ENCODE results near the gene ABRAXAS1. TPM values are rescaled to one million over a fixed set of nuclear protein-coding genes. Genes with fewer than 3 reads are reported as not detected.

Gene ABRAXAS1
- total RNA-seq, 1 experiment from 2014 or later, result 24.7 TPM

DNA sequence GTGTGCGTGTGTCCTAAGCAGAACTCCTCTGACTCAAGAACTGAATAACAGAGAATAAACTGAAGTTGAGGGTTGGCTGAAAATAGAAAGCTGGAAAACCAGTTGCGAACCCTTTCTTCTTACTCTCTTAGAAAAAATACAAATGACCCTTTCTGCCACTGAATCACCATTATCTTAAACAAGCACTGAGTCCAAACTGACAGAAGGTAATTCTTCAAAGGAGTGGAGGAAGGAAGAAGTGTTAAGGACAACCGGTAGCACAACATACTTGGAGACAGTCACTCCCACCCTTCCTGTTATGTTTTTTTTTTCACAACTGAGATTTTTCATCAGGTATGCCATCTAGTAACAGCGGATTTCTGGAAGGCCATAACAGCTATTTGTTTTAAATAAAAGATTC is 67.3 kb downstream of the ABRAXAS1 start:
- no peak overlapping the region for H2AK5ac ChIP-seq (ENCODE audit: insufficient read length, low read length)
- no peak overlapping the region for H2BK20ac ChIP-seq (ENCODE audit: low read depth, low read length, poor library complexity, severe bottlenecking)
- TF ChIP-seq, protein P1, sequence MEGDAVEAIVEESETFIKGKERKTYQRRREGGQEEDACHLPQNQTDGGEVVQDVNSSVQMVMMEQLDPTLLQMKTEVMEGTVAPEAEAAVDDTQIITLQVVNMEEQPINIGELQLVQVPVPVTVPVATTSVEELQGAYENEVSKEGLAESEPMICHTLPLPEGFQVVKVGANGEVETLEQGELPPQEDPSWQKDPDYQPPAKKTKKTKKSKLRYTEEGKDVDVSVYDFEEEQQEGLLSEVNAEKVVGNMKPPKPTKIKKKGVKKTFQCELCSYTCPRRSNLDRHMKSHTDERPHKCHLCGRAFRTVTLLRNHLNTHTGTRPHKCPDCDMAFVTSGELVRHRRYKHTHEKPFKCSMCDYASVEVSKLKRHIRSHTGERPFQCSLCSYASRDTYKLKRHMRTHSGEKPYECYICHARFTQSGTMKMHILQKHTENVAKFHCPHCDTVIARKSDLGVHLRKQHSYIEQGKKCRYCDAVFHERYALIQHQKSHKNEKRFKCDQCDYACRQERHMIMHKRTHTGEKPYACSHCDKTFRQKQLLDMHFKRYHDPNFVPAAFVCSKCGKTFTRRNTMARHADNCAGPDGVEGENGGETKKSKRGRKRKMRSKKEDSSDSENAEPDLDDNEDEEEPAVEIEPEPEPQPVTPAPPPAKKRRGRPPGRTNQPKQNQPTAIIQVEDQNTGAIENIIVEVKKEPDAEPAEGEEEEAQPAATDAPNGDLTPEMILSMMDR (conservative IDR thresholded peaks at IDR 0.05), result no peak
- no peak overlapping the region for H3T11ph ChIP-seq (ENCODE audit: low read length)
- no peaks in the 10 kb centered on the region for H3K27me3 Mint-ChIP-seq (ENCODE audit: low read depth)
- no peak overlapping the region for H3K18ac ChIP-seq (ENCODE audit: insufficient read length, low read depth, low read length)
- no peaks in the 10 kb centered on the region for H3K79me2 ChIP-seq (ENCODE audit: insufficient read depth, low read length)
- no peak overlapping the region for H3K27ac ChIP-seq (ENCODE audit: insufficient read length, low read depth, low read length)
- no peak overlapping the region for H3K23ac ChIP-seq (ENCODE audit: insufficient read length, low read depth, low read length)
- no peak for DNase-seq
- no peaks in the 10 kb centered on the region for H3K23me2 ChIP-seq (ENCODE audit: insufficient read length, low read depth, low read length, poor library complexity, severe bottlenecking)
- H3K4ac ChIP-seq (ENCODE audit: low read depth, low read length), result no peak overlapping the region
- H2BK12ac ChIP-seq (ENCODE audit: insufficient read length, low read depth, low read length), result no peak overlapping the region
- H3K4me1 Mint-ChIP-seq, result no peaks in the 10 kb centered on the region
- H3K4me3 Mint-ChIP-seq, result no peak overlapping the region
- H4K20me1 ChIP-seq (ENCODE audit: control insufficient read depth, insufficient read depth, insufficient read length), result no peaks in the 10 kb centered on the region
- no peaks in the 10 kb centered on the region for H3K79me1 ChIP-seq (ENCODE audit: insufficient read depth, low read depth, low read length, poor library complexity, severe bottlenecking)
- no peak overlapping the region for H4K5ac ChIP-seq (ENCODE audit: insufficient read length, low read depth, low read length)
- H3K4me2 ChIP-seq (ENCODE audit: insufficient read depth, insufficient read length, low read length), result no peak overlapping the region
- H3K27ac Mint-ChIP-seq, result no peak overlapping the region
- peaks cover 0 to 8% (median 5%) of the 10 kb centered on the region in 3 experiments; a peak in 4 of 7 replicates for H3K36me3 Mint-ChIP-seq (ENCODE audit: insufficient read depth in 1 of 3, low read depth in 3 of 3)
- H3K14ac ChIP-seq (ENCODE audit: insufficient read depth, low read length), result no peak overlapping the region
- no peak overlapping the region for H2BK5ac ChIP-seq (ENCODE audit: insufficient read length, low read length)
- no peak overlapping the region for H3K56ac ChIP-seq (ENCODE audit: insufficient read length, low read depth, low read length)
- no peaks in the 10 kb centered on the region for H3K4me1 ChIP-seq (ENCODE audit: insufficient read depth, low read length)
- WGBS (ENCODE audit: extremely low coverage, insufficient read length, low lambda C conversion rate), result no CpG with 5 or more reads among the region's 4 CpGs
- H3K27me3 ChIP-seq (ENCODE audit: insufficient read depth, low read length), result no peaks in the 10 kb centered on the region
- no peak overlapping the region for H4K8ac ChIP-seq (replicated peaks; ENCODE audit: insufficient read length, low read depth, low read length)
- H3K9ac ChIP-seq (ENCODE audit: extremely low read depth, insufficient read length, low read length), result no peak overlapping the region
- H2BK15ac ChIP-seq (ENCODE audit: low read depth, low read length), result no peak overlapping the region
- no peak overlapping the region for H4K91ac ChIP-seq (ENCODE audit: insufficient read length, low read depth, low read length)
- no peaks in the 10 kb centered on the region for H3K9me3 Mint-ChIP-seq
- H2BK120ac ChIP-seq (ENCODE audit: low read depth, low read length, poor library complexity, severe bottlenecking), result no peak overlapping the region
- H3K9me3 ChIP-seq (ENCODE audit: control insufficient read depth, low read depth, low read length), result no peaks in the 10 kb centered on the region
- no peak overlapping the region for H2AFZ ChIP-seq (ENCODE audit: low read length)
